Epithelial cell of esophagus (primary cell): ENCODE measurements around the gene CUZD1.

ENCODE experiments used
- DNase-seq: peaks from one replicate; pipeline ENCODE4 v3.0.0; 2010; ENCODE audit warnings: low read depth
- H3K4me3 ChIP-seq: 2 replicates; pipeline ENCODE4 v1.5.1; 2011; ENCODE audit warnings: mild to moderate bottlenecking, low read length, control low read depth
- CTCF ChIP-seq: IDR thresholded peaks from 2 replicates; pipeline ENCODE4 v1.5.1; 2011; ENCODE audit warnings: low read depth, mild to moderate bottlenecking, low read length, control low read depth, inconsistent platforms; ENCODE audit not compliant: insufficient read depth; ENCODE audit errors: missing control alignments

Gene CUZD1

GRCh38 chr10:122829454-122829853 is 16.2 kb downstream of the CUZD1 start:
- H3K4me3 ChIP-seq = no peak overlapping the region
- no peak for DNase-seq
- no peak for TF ChIP-seq CTCF

GRCh38 chr10:122828716-122829255 is 16.9 kb downstream of the CUZD1 start:
- no peak for DNase-seq
- no peak overlapping the region for H3K4me3 ChIP-seq
- TF ChIP-seq CTCF = no peak

GRCh38 chr10:122827302-122827701 is 18.4 kb downstream of the CUZD1 start:
- TF ChIP-seq CTCF = no peak
- no peak overlapping the region for H3K4me3 ChIP-seq
- DNase-seq = no peak

- TF ChIP-seq CTCF = no peak
- DNase-seq = no peak
- H3K4me3 ChIP-seq = no peak overlapping the region
These were observed 22.5 kb downstream of the CUZD1 start for GRCh38 chr10:122822973-122823690.

- DNase-seq = no peak
- no peak for TF ChIP-seq CTCF
- no peak overlapping the region for H3K4me3 ChIP-seq
These were observed 23.8 kb downstream of the CUZD1 start for GRCh38 chr10:122821808-122822207.

- no peak overlapping the region for H3K4me3 ChIP-seq
- no peak for TF ChIP-seq CTCF
- DNase-seq = no peak
These were observed 30.2 kb downstream of the CUZD1 start for GRCh38 chr10:122815458-122815857.

GRCh38 chr10:122814493-122814892 is 31.2 kb downstream of the CUZD1 start:
- no peak for TF ChIP-seq CTCF
- DNase-seq = no peak
- H3K4me3 ChIP-seq = no peak overlapping the region
